RWPE2 (cell line): ENCODE measurements around the gene CDKN2A.

ENCODE experiments used
- ATAC-seq: fragments of 200-7000 bp; cut with Tn5 transposase; 3 replicates; pipeline ENCODE4 v1.9.1; 2021; ENCODE audit warnings: low read depth
- DNase-seq: peaks from one replicate; pipeline ENCODE4 v3.0.0-alpha.2; 2020; ENCODE audit warnings: low spot score
- H3K27ac ChIP-seq: fragments of 450-650 bp; 2 replicates; pipeline ENCODE4 v1.5.1; 2017; ENCODE audit warnings: mild to moderate bottlenecking; ENCODE audit not compliant: poor library complexity, severe bottlenecking
- H3K27me3 ChIP-seq: fragments of 250-450 bp; sonication (Bioruptor Pico); 2 replicates; pipeline ENCODE4 v1.5.1; 2021; ENCODE audit warnings: mild to moderate bottlenecking, moderate library complexity; ENCODE audit not compliant: insufficient read depth, poor library complexity, severe bottlenecking
- H3K36me3 ChIP-seq: fragments of 250-450 bp; sonication (Bioruptor Pico); 2 replicates; pipeline ENCODE4 v1.5.1; 2020; ENCODE audit warnings: low read depth, mild to moderate bottlenecking, moderate library complexity
- H3K4me1 ChIP-seq: fragments of 250-450 bp; sonication (Bioruptor Pico); 2 replicates; pipeline ENCODE4 v1.5.1; 2021; ENCODE audit warnings: mild to moderate bottlenecking, moderate library complexity; ENCODE audit not compliant: insufficient read depth, poor library complexity, severe bottlenecking
- H3K4me3 ChIP-seq: fragments of 250-450 bp; sonication (Bioruptor Pico); 2 replicates; pipeline ENCODE4 v1.5.1; 2021; ENCODE audit warnings: mild to moderate bottlenecking, moderate library complexity; ENCODE audit not compliant: severe bottlenecking
- H3K9me3 ChIP-seq: fragments of 250-450 bp; sonication (Bioruptor Pico); 2 replicates; pipeline ENCODE4 v1.5.1; 2021; ENCODE audit warnings: mild to moderate bottlenecking, moderate library complexity; ENCODE audit not compliant: severe bottlenecking
- CTCF ChIP-seq: fragments of 450-650 bp; IDR thresholded peaks from one replicate; pipeline ENCODE4 v1.5.1; 2017; ENCODE audit warnings: mild to moderate bottlenecking, moderate library complexity; ENCODE audit not compliant: poor library complexity, severe bottlenecking

Gene CDKN2A

GRCh38 chr9:22033012-22033630 is 38.9 kb upstream of the CDKN2A start:
- Histone ChIP-seq H3K4me3 (no peak overlapping the region), H3K4me1 (peaks cover 64% of the 10 kb centered on the region), H3K27ac (peak overlapping the region; percentile 16), H3K36me3 (peaks cover 11% of the 10 kb centered on the region), H3K9me3 (no peaks in the 10 kb centered on the region), H3K27me3 (no peaks in the 10 kb centered on the region)
- ATAC-seq (peak; percentile 15; the same call in 2 of the 3 replicates), DNase-seq (no peak)
- TF ChIP-seq CTCF, result no peak

- no peak for ATAC-seq
- no peak for DNase-seq
- Histone ChIP-seq H3K27ac (peak overlapping the region; percentile 16), H3K27me3 (no peaks in the 10 kb centered on the region), H3K4me1 (peaks cover 51% of the 10 kb centered on the region), H3K9me3 (no peaks in the 10 kb centered on the region), H3K4me3 (no peak overlapping the region), H3K36me3 (peaks cover 11% of the 10 kb centered on the region)
- TF ChIP-seq CTCF, result no peak
Observed at GRCh38 chr9:22031655-22032411, 37.6 kb upstream of the CDKN2A start.

- H3K27me3 ChIP-seq, result no peaks in the 10 kb centered on the region
- no peaks in the 10 kb centered on the region for H3K9me3 ChIP-seq
- peaks cover 11% of the 10 kb centered on the region for H3K36me3 ChIP-seq
- ATAC-seq, result peak; percentile 90
- peaks cover 40% of the 10 kb centered on the region for H3K4me1 ChIP-seq
- no peak for DNase-seq
- no peak for TF ChIP-seq CTCF
- peak overlapping the region; percentile 83 for H3K27ac ChIP-seq
- H3K4me3 ChIP-seq, result no peak overlapping the region
Observed at GRCh38 chr9:22030101-22030598, 36.0 kb upstream of the CDKN2A start.

- ATAC-seq (no peak), DNase-seq (no peak)
- TF ChIP-seq CTCF, result no peak
- peaks cover 40% of the 10 kb centered on the region for H3K4me1 ChIP-seq
- H3K4me3 ChIP-seq, result no peak overlapping the region
- peak overlapping the region; percentile 83 for H3K27ac ChIP-seq
- peaks cover 11% of the 10 kb centered on the region for H3K36me3 ChIP-seq
- H3K27me3 ChIP-seq, result no peaks in the 10 kb centered on the region
- H3K9me3 ChIP-seq, result no peaks in the 10 kb centered on the region
Observed at GRCh38 chr9:22029231-22029630, 35.0 kb upstream of the CDKN2A start.
